GM12864 (cell line): Measurements from ENCODE around the gene RNF44.

Experiments used
- DNase-seq: peaks from one replicate; pipeline ENCODE4 v3.0.0-alpha.2; 2011; ENCODE audit warnings: low read depth
- H3K4me3 ChIP-seq: 2 replicates; pipeline ENCODE4 v1.5.1; 2011; ENCODE audit warnings: mild to moderate bottlenecking, low read depth, low read length, control low read depth
- CTCF ChIP-seq: IDR thresholded peaks from 2 replicates; pipeline ENCODE4 v1.5.1; 2011; ENCODE audit warnings: low read depth, mild to moderate bottlenecking, moderate library complexity, low read length, control low read depth, inconsistent platforms; ENCODE audit errors: missing control alignments

The RNF44 gene

GRCh38 chr5:176536902-176537553, at the start of gene RNF44:
TSS of gene RNF44 (minus strand) at chr5:176537402. CDS start at chr5:176532472, 4,930 bp downstream.
- no peak for TF ChIP-seq CTCF
- DNase-seq: peak; percentile 89
- peak within 1 kb of the TSS; percentile 92 for H3K4me3 ChIP-seq

- DNase-seq: no peak
- no peak for TF ChIP-seq CTCF
- H3K4me3 ChIP-seq: no peak overlapping the region
These were observed 45.9 kb upstream of the RNF44 start for GRCh38 chr5:176583076-176583475.

GRCh38 chr5:176581361-176581760, 44.2 kb upstream of the RNF44 start:
- DNase-seq: no peak
- no peak overlapping the region for H3K4me3 ChIP-seq
- TF ChIP-seq CTCF: no peak

- no peak for TF ChIP-seq CTCF
- no peak overlapping the region for H3K4me3 ChIP-seq
- DNase-seq: no peak
These were observed 42.1 kb upstream of the RNF44 start for GRCh38 chr5:176579323-176579722.

- TF ChIP-seq CTCF: peak; percentile 82
- DNase-seq: peak; percentile 15
- H3K4me3 ChIP-seq: no peak overlapping the region
These were observed 41.2 kb upstream of the RNF44 start for GRCh38 chr5:176578391-176578808.

GRCh38 chr5:176577312-176578176, 40.3 kb upstream of the RNF44 start:
- DNase-seq: no peak
- TF ChIP-seq CTCF: no peak
- no peak overlapping the region for H3K4me3 ChIP-seq
